CD4-positive, alpha-beta T cell treated with Interleukin-17A for 4 hours (primary cell): ENCODE results near the gene FBXO47.
A peak's percentile ranks its signal among the peaks of the same experiment; 100 is the strongest.
"Not testable (repeated sequence)": the region's sequence is repeated elsewhere in the genome, so short reads cannot be mapped to it uniquely, and the experiment has no call there.

Experiments
- DNase-seq: peaks from one replicate; pipeline ENCODE4 v3.0.0-alpha.2; 2020; ENCODE audit warnings: mixed read lengths

The FBXO47 gene

DNA sequence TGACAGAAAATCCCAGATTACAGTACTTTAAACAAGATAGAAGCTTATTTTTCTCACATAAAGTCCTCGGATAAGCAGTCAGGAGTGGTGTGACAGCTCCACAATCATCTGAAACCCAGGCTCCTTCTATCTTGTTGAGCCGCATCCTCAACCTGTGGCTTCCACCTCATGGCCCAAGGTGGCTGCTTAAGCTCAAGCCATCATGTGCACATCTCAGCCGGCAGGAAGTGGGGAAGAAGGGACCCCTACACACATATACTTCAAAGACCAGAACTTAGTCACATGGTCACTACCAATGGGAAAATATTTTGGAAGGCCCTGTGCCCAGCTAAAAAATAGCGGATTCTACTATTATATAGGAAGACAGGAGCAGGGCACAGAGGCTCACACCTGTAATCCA lies 11.0 kb upstream of the FBXO47 start:
- DNase-seq, result no peak

DNA sequence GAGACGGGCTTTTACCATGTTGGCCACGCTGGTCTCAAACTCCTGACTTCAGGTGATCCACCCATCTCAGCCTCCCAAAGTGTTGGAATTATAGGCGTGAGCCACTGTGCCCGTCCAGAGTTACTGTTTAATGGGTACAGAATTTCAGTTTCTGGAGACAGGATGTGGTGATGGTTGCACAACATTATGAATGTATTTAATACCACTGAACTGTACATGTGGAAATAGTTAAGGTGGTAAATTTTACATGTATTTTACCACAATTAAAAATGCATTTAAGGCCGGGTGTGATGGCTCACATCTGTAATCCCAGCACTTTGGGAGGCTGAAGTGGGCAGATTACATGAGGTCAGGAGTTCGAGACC lies 9.0 kb upstream of the FBXO47 start:
- not testable (repeated sequence) for DNase-seq

GRCh38 chr17:38970804-38971203 lies 3.6 kb upstream of the FBXO47 start:
- DNase-seq, result no peak

DNA sequence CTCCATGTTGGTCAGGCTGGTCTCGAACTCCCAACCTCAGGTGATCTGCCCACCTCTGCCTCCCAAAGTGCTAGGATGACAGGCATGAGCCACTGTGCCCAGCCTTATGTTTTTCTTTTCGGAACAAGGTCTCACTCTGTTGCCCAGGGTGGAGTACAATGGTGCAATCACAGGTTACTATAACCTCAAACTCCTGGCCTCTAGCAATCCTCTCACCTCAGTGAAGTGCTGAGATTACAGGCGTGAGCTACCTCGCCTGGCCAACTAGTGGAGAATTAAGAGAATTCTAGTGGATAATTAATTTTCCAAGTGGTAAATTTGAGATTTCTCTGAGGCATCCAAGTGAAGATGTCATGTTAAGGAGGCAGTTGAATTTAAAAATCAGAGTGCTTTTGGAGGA lies 2.9 kb upstream of the FBXO47 start:
- no peak for DNase-seq

DNA sequence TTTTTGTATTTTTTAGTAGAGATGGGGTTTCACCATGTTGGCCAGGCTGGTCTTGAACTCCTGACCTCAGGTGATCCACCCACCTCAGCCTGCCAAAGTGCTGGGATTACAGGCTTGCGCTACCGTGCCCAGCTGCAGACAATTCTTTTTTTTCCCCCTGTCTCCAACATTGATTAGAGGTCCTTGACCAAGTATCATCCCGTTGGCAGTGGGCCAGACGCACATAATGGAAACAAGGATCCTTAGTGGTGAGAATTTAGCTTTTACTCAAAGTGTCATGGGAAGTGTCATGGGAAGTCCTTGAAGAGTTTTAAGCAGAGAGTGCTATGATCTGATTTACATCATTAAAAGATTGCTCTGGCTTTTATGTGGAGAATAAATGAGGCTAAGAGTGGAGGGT lies 2.1 kb upstream of the FBXO47 start:
- DNase-seq, result no peak

DNA sequence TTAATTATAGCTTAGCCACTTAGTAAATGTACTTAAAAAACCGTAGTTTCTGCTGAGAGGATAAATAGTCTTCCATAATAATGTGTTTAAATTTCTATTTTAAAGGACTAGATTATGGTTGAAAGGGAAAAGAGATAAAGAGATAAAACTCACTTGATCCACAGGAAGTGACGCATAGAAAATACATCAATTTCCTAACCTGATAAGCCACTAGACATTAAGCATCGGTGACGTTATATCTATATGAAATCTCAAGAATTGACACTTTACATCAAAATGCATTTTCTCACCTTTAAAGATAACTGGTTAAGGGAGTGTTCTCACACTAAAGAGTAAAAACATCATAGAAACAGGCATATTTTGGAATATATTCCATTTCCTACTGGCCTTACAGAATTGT lies 5.8 kb downstream of the FBXO47 start:
- DNase-seq, result no peak

DNA sequence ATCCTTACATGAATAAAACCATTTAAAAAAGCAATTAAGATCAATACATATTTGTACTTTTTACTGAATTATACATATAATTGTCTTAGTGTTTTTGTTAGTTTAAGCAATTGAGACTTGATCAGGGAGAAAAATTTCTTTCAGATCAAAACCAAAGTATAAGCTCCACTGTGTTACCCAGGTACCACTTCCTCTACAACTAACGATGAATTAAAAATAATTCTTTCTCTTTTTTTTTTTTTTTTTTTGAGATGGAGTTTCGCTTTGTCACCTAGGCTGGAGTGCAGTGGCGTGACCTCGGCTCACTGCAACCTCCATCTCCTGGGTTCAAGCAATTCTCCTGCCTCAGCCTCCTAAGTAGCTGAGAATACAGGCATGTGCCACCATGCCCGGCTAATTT lies 6.8 kb downstream of the FBXO47 start:
- DNase-seq, result no peak

GRCh38 chr17:38959508-38959907 lies 7.7 kb downstream of the FBXO47 start:
- no peak for DNase-seq

GRCh38 chr17:38958756-38959155 lies 8.4 kb downstream of the FBXO47 start:
- DNase-seq, result no peak

GRCh38 chr17:38958326-38958725 lies 8.9 kb downstream of the FBXO47 start:
- no peak for DNase-seq

GRCh38 chr17:38953800-38954199 lies 13.4 kb downstream of the FBXO47 start:
- not testable (repeated sequence) for DNase-seq

- DNase-seq, result no peak
These were observed 20.0 kb downstream of the FBXO47 start for GRCh38 chr17:38947189-38947588.

- no peak for DNase-seq
These were observed 23.6 kb downstream of the FBXO47 start for GRCh38 chr17:38943607-38944006.

- no peak for DNase-seq
These were observed 24.4 kb downstream of the FBXO47 start for GRCh38 chr17:38942696-38943334.

GRCh38 chr17:38940404-38940803 lies 26.8 kb downstream of the FBXO47 start:
- no peak for DNase-seq

DNA sequence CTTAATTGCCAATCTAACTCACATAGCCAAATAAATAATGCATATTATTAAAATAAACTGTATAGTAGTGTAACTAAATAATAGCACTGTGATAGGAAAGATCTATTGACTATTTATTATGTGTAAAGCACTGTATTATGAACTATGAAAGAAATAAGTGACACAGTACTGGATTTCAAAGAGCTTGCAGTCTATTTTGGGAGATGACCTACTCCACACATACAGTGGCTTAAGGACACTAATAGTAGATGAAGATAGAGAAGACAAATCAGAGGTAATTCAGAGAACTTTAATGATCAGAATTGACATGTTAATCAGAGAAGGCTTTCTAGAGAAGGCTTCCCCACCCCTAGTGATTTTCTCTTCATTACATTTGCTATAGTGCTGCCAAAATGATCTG lies 27.2 kb downstream of the FBXO47 start:
- DNase-seq, result no peak

- not testable (repeated sequence) for DNase-seq
These were observed 33.2 kb downstream of the FBXO47 start for GRCh38 chr17:38933962-38934361.

GRCh38 chr17:38930782-38931181 lies 36.4 kb downstream of the FBXO47 start:
- DNase-seq, result not testable (repeated sequence)

DNA sequence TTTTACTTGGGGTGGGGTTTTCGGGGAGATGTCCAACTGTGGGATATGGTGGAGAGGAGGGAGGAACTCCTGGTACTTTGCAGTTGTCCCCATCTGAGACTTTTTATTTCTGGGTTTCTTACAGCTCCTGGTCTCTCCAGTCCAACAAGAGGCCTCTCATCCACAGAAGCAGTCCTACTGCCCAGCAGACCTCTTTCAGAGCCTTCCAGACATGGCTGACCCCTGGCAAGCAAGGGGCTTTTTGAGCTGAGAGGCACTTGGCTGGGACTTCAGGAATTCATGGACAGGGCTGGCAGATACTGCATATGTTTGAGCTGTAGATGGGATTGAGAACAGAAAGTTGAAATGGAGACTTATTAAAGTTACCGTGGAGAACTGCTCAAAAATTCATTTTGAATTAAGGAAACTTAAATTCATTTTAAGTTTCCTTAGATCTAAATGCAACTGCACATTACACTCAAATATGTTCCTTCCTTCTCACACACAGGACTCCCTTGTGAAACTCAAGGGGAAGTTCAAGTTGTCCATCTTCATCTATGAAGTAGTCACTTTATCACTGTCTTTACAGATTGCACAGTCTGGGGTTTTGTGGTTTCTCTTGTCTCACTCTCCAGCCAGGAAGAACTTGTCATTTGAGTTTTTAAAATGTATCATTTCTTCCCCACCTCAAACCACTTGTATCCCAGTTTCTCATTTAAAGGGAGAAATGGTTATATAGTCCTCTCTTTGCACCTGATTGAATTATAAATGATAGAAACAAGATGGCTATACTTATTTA lies 40.7 kb downstream of the FBXO47 start:
- no peak for DNase-seq

GRCh38 chr17:38925263-38925995 lies 41.8 kb downstream of the FBXO47 start, which contains the start of gene LASP1NB:
LASP1NB (plus strand) TSS chr17:38925614.
- DNase-seq, result peak; percentile 74

- no peak for DNase-seq
These were observed 44.5 kb downstream of the FBXO47 start for GRCh38 chr17:38922538-38923297.

DNA sequence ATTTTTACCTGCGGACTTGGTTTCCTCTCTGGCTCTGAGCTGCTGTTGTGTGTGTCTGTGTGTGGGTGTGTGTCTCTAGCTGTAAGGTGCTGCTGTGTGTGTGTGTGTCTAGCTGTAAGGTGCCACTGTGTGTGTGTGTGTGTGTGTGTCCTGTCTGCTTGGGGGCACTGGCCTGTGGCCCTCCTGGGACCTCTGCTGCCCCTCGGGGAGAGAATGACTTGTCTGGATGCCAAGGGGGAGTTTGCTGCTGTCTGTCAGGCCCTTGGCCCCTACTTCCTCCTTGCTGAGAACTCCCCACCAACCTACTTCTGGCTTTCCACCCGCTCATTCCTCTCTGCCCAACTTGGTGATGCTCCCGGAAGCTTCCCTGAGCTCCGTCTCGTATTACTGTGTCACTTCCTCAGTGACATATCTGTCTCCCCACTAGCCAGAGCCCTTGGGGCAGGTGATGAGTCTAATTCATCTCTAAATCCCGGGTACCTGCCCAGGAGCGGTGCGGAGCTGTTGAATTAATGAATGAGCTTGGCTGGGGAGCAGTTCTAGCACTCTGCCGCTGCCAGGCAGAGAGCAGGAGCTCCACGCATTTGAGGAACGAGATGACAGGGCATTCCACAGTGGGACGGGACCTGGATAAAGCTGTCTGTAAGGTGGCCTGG lies 45.3 kb downstream of the FBXO47 start:
- no peak for DNase-seq
